Spleen (tissue), 11 donors: ENCODE measurements around the gene ANKDD1A. TPM values are rescaled to one million over a fixed set of nuclear protein-coding genes. Genes with fewer than 3 reads are reported as not detected.

Experiments
- DNase-seq: peaks from one replicate; pipeline ENCODE4 v3.0.0-alpha.2; 2020
- H3K27ac ChIP-seq, 8 donors: fragments of 200-600 bp; sonication (generic) in 7 of 8; 1 replicate in 4 of 8; 2 replicates in 4 of 8; pipeline versions ENCODE4 v1.5.0 to v1.8.0; 2016 to 2021; ENCODE audit warnings: inconsistent platforms in 4 of 8, mild to moderate bottlenecking in 4 of 8, moderate library complexity in 1 of 8
- H3K27me3 ChIP-seq, 7 donors: fragments of 200-600 bp; sonication (generic) in 6 of 7; replicated peaks in 1 of 7; 1 replicate in 4 of 7; 2 replicates in 3 of 7; pipeline versions ENCODE4 v1.5.0 to v1.8.0; 2016 to 2021; ENCODE audit warnings: inconsistent platforms in 3 of 7, mild to moderate bottlenecking in 1 of 7
- H3K36me3 ChIP-seq, 6 donors: fragments of 200-600 bp; sonication (generic) in 5 of 6; 1 replicate in 4 of 6; 2 replicates in 2 of 6; pipeline versions ENCODE4 v1.5.0 to v1.8.0; 2016 to 2021; ENCODE audit warnings: inconsistent platforms in 2 of 6
- H3K4me1 ChIP-seq, 6 donors: fragments of 200-600 bp; sonication (generic) in 5 of 6; 1 replicate in 3 of 6; 2 replicates in 3 of 6; pipeline versions ENCODE4 v1.5.0 to v1.8.0; 2016 to 2021; ENCODE audit warnings: inconsistent platforms in 3 of 6
- H3K4me3 ChIP-seq, 8 donors: fragments of 200-600 bp; sonication (generic) in 7 of 8; 1 replicate in 4 of 8; 2 replicates in 4 of 8; pipeline versions ENCODE4 v1.5.0 to v1.8.0; 2016 to 2021; ENCODE audit warnings: inconsistent platforms in 4 of 8, mild to moderate bottlenecking in 4 of 8, moderate library complexity in 2 of 8
- H3K9me3 ChIP-seq, 8 donors: fragments of 200-600 bp; sonication (generic) in 7 of 8; 1 replicate in 4 of 8; 2 replicates in 4 of 8; pipeline versions ENCODE4 v1.5.0 to v1.8.0; 2016 to 2021; ENCODE audit warnings: inconsistent platforms in 4 of 8
- POLR2A ChIP-seq, 3 donors: fragments of 450-650 bp; IDR thresholded peaks; one replicate each; pipeline ENCODE4 v1.5.1; 2017; ENCODE audit warnings: antibody characterized with exemption in 3 of 3, mild to moderate bottlenecking in 1 of 3
- POLR2AphosphoS5 ChIP-seq, 3 donors: sonication (generic); formaldehyde crosslinking; IDR thresholded peaks; one replicate each; pipeline ENCODE4 v1.5.1; 2017; ENCODE audit warnings: antibody characterized with exemption in 3 of 3
- WGBS, 5 donors: extraction: QIAGEN DNeasy Blood & Tissue Kit in 3 of 5; methylation state at CpG; one replicate each; pipeline versions ENCODE4 v1.1.5 to v1.1.7; 2013 to 2018; 5-methylcytosine and 5-hydroxymethylcytosine counted together
- intact Hi-C: fragments of 100-400 bp; cut with DNase I; formaldehyde crosslinking; loops from one replicate; pipeline ENCODE4 v1.15.0; 2023; ENCODE audit warnings: low total_unique reads
- polyA plus RNA-seq, 3 donors: library from polyadenylated mRNA; stranded (reverse); fragments of 200-250 nt; gene quantifications; one replicate each; pipeline ENCODE4 v1.2.1, GENCODE V29; 2013
- total RNA-seq, 7 donors: library from RNA; depleted of rRNA in 3 of 7; stranded (reverse); fragments of >200 nt in 3 of 7; fragmentation: NEBNext Ultra II Directional in 4 of 7; extraction: Animal tissue kit (Norgen Biotek cat#: 25700) in 4 of 7; gene quantifications; one replicate each; pipeline versions ENCODE4 v1.1.0 to v1.2.1, GENCODE V29; 2016 to 2021
- TF ChIP-seq, protein P1 (sequence below), 11 experiments: fragments of 200-600 bp in 7 of 11; fragments of 450-650 bp in 4 of 11; sonication (generic) in 4 of 11; IDR thresholded peaks in 8 of 11; conservative IDR thresholded peaks in 3 of 11; 1 replicate in 7 of 11; 2 replicates in 4 of 11; pipeline versions ENCODE4 v1.4.0 to v1.8.0; 2016 to 2021; ENCODE audit warnings: antibody characterized with exemption in 11 of 11, inconsistent platforms in 4 of 11, mild to moderate bottlenecking in 1 of 11
- donor health status: healthy with polysubstance abuse.
- donor health status: DM: no; HTN: no; CAD: no; lungs with moderate emphysema.
- donor health status: DM: no; HTN: no; CAD: no.
- donor health status: Bipolar disorder and iron deficiency.
- donor health status: healthy.
- donor health status: DM: no; HTN: no; CAD: no.
- donor health status: DM: yes; HTN: yes; CAD: no.

Gene ANKDD1A
- total and polyA plus RNA-seq, 10 donors, result 5.7 to 71.1 (median 41.7) TPM

GRCh38 chr15:64875641-64876223 lies 36.0 kb upstream of the ANKDD1A start:
- no peak for DNase-seq
- intact Hi-C loops, result no loop called here
- Histone ChIP-seq H3K4me3 (no peak overlapping the region), H3K27ac (peak overlapping the region; percentile 22 to 99 (median 84)), H3K27me3 (no peaks in the 10 kb centered on the region), H3K36me3 (peaks cover 0 to 6% (median 0%) of the 10 kb centered on the region in 6 donors), H3K4me1 (peaks cover 38 to 98% (median 71%) of the 10 kb centered on the region in 6 donors), H3K9me3 (no peaks in the 10 kb centered on the region)
- WGBS, 5 donors, result 64 to 86% (median 77%) methylated on average over 3 of the region's 3 CpGs
- TF ChIP-seq POLR2A (IDR thresholded peaks at IDR 0.05) (no peak), POLR2AphosphoS5 (IDR thresholded peaks at IDR 0.05) (no peak)
- TF ChIP-seq, protein P1, sequence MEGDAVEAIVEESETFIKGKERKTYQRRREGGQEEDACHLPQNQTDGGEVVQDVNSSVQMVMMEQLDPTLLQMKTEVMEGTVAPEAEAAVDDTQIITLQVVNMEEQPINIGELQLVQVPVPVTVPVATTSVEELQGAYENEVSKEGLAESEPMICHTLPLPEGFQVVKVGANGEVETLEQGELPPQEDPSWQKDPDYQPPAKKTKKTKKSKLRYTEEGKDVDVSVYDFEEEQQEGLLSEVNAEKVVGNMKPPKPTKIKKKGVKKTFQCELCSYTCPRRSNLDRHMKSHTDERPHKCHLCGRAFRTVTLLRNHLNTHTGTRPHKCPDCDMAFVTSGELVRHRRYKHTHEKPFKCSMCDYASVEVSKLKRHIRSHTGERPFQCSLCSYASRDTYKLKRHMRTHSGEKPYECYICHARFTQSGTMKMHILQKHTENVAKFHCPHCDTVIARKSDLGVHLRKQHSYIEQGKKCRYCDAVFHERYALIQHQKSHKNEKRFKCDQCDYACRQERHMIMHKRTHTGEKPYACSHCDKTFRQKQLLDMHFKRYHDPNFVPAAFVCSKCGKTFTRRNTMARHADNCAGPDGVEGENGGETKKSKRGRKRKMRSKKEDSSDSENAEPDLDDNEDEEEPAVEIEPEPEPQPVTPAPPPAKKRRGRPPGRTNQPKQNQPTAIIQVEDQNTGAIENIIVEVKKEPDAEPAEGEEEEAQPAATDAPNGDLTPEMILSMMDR (IDR thresholded peaks at IDR 0.05 in 8 of 11, conservative IDR thresholded peaks at IDR 0.05 in 3 of 11), result no peak

- Histone ChIP-seq H3K36me3 (no peaks in the 10 kb centered on the region), H3K27me3 (no peaks in the 10 kb centered on the region), H3K27ac (peak overlapping the region; percentile 61 to 99 (median 84)), H3K4me1 (peaks cover 43 to 98% (median 73%) of the 10 kb centered on the region in 6 donors), H3K4me3 (no peak overlapping the region), H3K9me3 (no peaks in the 10 kb centered on the region)
- peak; percentile 93 for DNase-seq
- intact Hi-C loops, result no loop called here
- WGBS, 5 donors, result 8 to 36% (median 27%) methylated on average over 3 of the region's 3 CpGs
- peak; percentile 94 to 96 (median 95) for TF ChIP-seq POLR2AphosphoS5 (IDR thresholded peaks at IDR 0.05)
- TF ChIP-seq POLR2A (IDR thresholded peaks at IDR 0.05), result no peak
- TF ChIP-seq, protein P1 (IDR thresholded peaks at IDR 0.05 in 8 of 11, conservative IDR thresholded peaks at IDR 0.05 in 3 of 11), result no peak
Measured at GRCh38 chr15:64877435-64877834, 34.3 kb upstream of the ANKDD1A start.

DNA sequence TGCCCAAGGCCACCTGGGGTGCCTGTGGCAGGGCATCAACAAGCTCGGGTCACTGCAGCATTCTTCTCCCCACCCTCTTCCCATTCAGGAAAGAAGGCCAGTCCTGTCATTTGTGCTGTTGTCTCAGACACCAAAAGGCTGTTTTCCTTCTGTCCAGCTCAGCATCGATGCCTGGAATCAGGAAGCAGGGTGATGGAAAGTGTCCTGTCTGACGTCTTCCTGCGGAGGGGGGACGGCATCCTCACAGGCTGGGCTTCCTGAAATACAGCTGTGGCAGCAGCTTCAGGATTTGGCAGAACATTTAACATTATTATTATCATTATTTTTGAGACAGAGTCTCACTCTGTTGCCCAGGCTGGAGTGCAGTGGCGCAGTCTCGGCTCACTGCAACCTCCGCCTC lies 33.0 kb upstream of the ANKDD1A start:
- WGBS, 5 donors, result 47 to 76% (median 53%) methylated on average over 8 of the region's 8 CpGs
- Histone ChIP-seq H3K4me3 (no peak overlapping the region), H3K36me3 (no peaks in the 10 kb centered on the region), H3K9me3 (no peaks in the 10 kb centered on the region), H3K4me1 (peaks cover 45 to 98% (median 74%) of the 10 kb centered on the region in 6 donors), H3K27ac (peak overlapping the region; percentile 61 to 99 (median 84)), H3K27me3 (no peaks in the 10 kb centered on the region)
- peak; percentile 80 for DNase-seq
- TF ChIP-seq, protein P1 (IDR thresholded peaks at IDR 0.05 in 8 of 11, conservative IDR thresholded peaks at IDR 0.05 in 3 of 11), result no peak
- peak in 2 of 3 donors; percentile 84 to 95 for TF ChIP-seq POLR2AphosphoS5 (IDR thresholded peaks at IDR 0.05)
- intact Hi-C loops, result no loop called here

GRCh38 chr15:64883100-64883581 lies 28.6 kb upstream of the ANKDD1A start:
- 18 to 39% (median 28%) methylated on average over 5 of the region's 5 CpGs for whole genome bisulfite sequencing, 5 donors
- Histone ChIP-seq H3K27me3 (no peaks in the 10 kb centered on the region), H3K9me3 (no peaks in the 10 kb centered on the region), H3K27ac (peak overlapping the region; percentile 46 to 99 (median 82)), H3K36me3 (no peaks in the 10 kb centered on the region), H3K4me3 (peak overlapping the region in 1 of 8 donors; percentile 29), H3K4me1 (peaks cover 38 to 84% (median 64%) of the 10 kb centered on the region in 6 donors)
- peak; percentile 36 for DNase-seq
- intact Hi-C loops, result no loop called here
- TF ChIP-seq, protein P1 (IDR thresholded peaks at IDR 0.05 in 8 of 11, conservative IDR thresholded peaks at IDR 0.05 in 3 of 11), result no peak
- TF ChIP-seq POLR2AphosphoS5 (IDR thresholded peaks at IDR 0.05) (peak in 1 of 3 donors; percentile 79), POLR2A (IDR thresholded peaks at IDR 0.05) (no peak)
